HL-60 (cell line): ENCODE measurements around the gene XPNPEP3.

ENCODE experiments used
- DNase-seq, 2 experiments: peaks; one replicate each; pipeline ENCODE4 v3.0.0-alpha.2; 2010 to 2020; ENCODE audit warnings: low read depth in 1 of 2, low spot score in 1 of 2
- H3K27ac ChIP-seq: fragments of 250-450 bp; sonication (Bioruptor Pico); replicated peaks from 2 replicates; pipeline ENCODE4 v1.5.1; 2020; ENCODE audit warnings: mild to moderate bottlenecking, moderate library complexity
- H3K27me3 ChIP-seq: fragments of 250-450 bp; sonication (Bioruptor Pico); 2 replicates; pipeline ENCODE4 v1.5.1; 2021; ENCODE audit warnings: mild to moderate bottlenecking, moderate library complexity; ENCODE audit not compliant: insufficient read depth, poor library complexity, severe bottlenecking
- H3K4me3 ChIP-seq: replicated peaks from 2 replicates; pipeline ENCODE4 v1.5.1; 2011; ENCODE audit warnings: mild to moderate bottlenecking, control low read depth, low read length; ENCODE audit not compliant: insufficient read depth
- CTCF ChIP-seq: IDR thresholded peaks from one replicate; pipeline ENCODE4 v1.5.1; 2011; ENCODE audit warnings: low read length, control low read depth, inconsistent platforms; ENCODE audit not compliant: insufficient read depth
- GABPA ChIP-seq: IDR thresholded peaks from 2 replicates; pipeline ENCODE4 v1.6.1; 2012; ENCODE audit warnings: low read depth
- POLR2AphosphoS5 ChIP-seq: IDR thresholded peaks from 2 replicates; pipeline ENCODE4 v1.6.1; 2012; ENCODE audit warnings: low read depth
- REST ChIP-seq: IDR thresholded peaks from 2 replicates; pipeline ENCODE4 v1.6.1; 2012; ENCODE audit warnings: low read depth; ENCODE audit not compliant: insufficient replicate concordance
- SPI1 ChIP-seq: IDR thresholded peaks from 2 replicates; pipeline ENCODE4 v1.6.1; 2012; ENCODE audit warnings: low read depth, mild to moderate bottlenecking, borderline replicate concordance

XPNPEP3 gene

GRCh38 chr22:40855071-40855978 lies 1.6 kb upstream of the XPNPEP3 start:
- TF ChIP-seq GABPA (no peak), SPI1 (no peak; the same call in 1 of the 2 replicates)
- Histone ChIP-seq H3K4me3 (peak overlapping the region; percentile 95), H3K27me3 (no peaks in the 10 kb centered on the region), H3K27ac (peak overlapping the region; percentile 96)
- peak; percentile 29 to 30 for DNase-seq

- peak overlapping the region; percentile 96 for H3K27ac ChIP-seq
- no peaks in the 10 kb centered on the region for H3K27me3 ChIP-seq
- peak; percentile 18 to 38 for DNase-seq
- H3K4me3 ChIP-seq = peak overlapping the region; percentile 95
- no peak for TF ChIP-seq REST
- no peak for TF ChIP-seq CTCF
- no peak for TF ChIP-seq POLR2AphosphoS5
- TF ChIP-seq GABPA = no peak
- TF ChIP-seq SPI1 = no peak
Measured at GRCh38 chr22:40855979-40856512, 902 bp upstream of the XPNPEP3 start.

GRCh38 chr22:40857309-40857855 lies 434 bp downstream of the XPNPEP3 start:
- peak overlapping the region; percentile 96 for H3K27ac ChIP-seq
- peak overlapping the region; percentile 95 for H3K4me3 ChIP-seq
- no peaks in the 10 kb centered on the region for H3K27me3 ChIP-seq
- peak in 1 of 2 experiments; percentile 14 for DNase-seq
- TF ChIP-seq GABPA (no peak; the same call in 1 of the 2 replicates), REST (no peak), SPI1 (no peak), POLR2AphosphoS5 (no peak; the same call in 1 of the 2 replicates), CTCF (no peak)

- no peak for DNase-seq
- Histone ChIP-seq H3K27me3 (no peaks in the 10 kb centered on the region), H3K27ac (no peak within 1 kb of the TSS), H3K4me3 (no peak within 1 kb of the TSS)
- TF ChIP-seq REST = no peak
- TF ChIP-seq GABPA = no peak
- no peak for TF ChIP-seq SPI1
- TF ChIP-seq CTCF = no peak
- TF ChIP-seq POLR2AphosphoS5 = no peak
Measured at GRCh38 chr22:40862013-40862412, 5.1 kb downstream of the XPNPEP3 start, which contains the start of gene DNAJB7. Gene DNAJB7, minus strand, starts transcription at chr22:40862113. Its CDS starts 119 bp downstream, at chr22:40861994.
